GM18517 (cell line): ENCODE results near the gene ABLIM2.

Source experiments
- ATAC-seq: cut with Tn5 transposase; IDR thresholded peaks from one replicate; pipeline ENCODE4 v1.9.1; 2021; ENCODE audit warnings: mild to moderate bottlenecking, moderate library complexity; ENCODE audit not compliant: unreplicated experiment

Gene ABLIM2

GRCh38 chr4:8160572-8160971, 2.0 kb upstream of the ABLIM2 start:
- ATAC-seq, result no peak

- no peak for ATAC-seq
Measured at GRCh38 chr4:8160233-8160560, 1.6 kb upstream of the ABLIM2 start.

DNA sequence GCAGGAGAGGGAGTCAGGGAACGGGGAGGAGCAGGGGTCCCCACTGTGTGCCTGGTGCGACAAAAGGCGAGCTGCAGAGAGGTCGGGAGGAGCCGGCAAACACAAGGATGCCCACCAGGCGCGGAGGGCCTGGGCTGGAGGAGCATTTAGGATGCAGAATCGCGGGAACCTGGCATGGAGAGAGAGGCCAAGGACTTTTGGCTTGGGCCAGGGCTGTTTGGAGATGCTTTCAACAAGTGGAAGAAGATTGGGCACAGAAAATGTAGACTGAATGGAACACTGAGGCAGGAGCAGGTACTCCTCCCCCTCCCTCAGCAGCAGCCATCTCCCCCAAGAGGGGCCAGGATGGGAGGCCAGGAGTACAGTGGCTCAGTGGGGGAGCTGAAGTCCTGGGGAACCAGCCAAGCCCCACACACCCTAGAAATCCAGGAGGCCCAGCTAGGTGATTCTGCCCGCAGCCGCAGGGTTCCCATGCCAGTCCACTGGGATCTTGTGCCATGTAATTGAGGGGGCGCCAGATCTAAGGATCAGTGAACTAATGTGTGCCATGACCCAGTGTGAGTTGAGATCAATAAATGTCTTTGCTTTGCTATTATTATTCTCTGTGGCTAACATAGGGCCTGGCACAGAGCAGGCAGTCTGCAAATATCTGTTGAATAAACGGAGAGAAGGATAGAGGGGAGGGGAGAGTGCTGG, 1.1 kb upstream of the ABLIM2 start:
- ATAC-seq, result no peak

DNA sequence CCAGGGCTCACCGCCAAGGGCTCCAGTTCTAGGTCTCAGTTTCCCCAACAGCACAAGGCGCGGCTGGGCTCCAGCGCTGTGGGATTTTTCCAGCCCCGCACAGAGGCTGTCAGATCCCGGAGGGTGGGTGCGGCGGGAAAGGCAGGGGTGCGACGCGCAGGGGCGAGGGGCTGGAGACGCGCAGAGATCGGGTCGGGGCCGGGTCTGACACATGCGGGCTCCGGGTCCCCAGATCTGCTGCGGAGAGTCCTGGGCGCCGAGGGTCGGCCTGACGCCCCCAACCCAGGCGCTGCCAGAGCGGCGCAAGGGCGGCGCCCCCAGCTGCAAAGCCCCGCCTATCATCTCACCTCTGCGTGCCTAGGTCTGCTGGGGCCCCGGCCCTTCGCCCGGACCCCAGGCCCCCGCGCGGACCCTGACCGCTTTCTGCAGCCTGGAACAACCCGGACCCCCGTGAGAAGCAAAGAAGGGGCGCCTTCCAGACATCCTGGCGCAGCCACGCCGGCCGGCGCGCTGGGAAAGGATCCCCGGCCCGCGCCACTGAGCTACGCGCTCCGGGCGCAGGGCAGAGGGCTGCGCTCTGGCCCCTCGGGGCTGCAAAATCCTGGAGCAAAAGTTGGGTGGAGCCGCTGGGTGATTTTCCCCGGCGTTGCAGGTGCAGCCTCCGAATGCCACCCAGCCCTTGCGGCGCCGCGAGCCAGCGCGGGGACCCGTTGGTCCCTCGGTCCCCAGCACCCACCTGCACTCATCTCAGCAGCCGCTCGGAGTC, 486 bp downstream of the ABLIM2 start:
- ATAC-seq, result no peak

DNA sequence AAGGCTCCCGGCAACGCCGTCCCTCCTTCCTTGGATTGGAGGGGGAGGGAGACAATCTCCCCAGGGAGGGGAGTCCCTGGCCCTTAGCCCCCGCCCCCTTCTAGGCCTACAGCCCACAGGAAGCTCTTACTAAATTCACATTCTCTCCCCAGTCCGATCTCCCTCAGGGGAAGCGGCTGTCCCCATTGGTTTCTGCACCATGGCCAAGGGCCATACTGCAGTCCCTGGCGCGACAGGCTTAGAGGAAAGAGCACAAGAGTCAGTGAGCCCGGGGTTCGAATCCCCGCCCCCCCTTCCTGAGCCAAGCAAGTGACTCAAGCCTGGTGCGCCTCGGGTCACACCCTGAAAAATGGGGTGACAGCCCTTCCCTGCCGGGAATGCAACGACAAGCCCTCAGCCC, 1.1 kb downstream of the ABLIM2 start:
- no peak for ATAC-seq

DNA sequence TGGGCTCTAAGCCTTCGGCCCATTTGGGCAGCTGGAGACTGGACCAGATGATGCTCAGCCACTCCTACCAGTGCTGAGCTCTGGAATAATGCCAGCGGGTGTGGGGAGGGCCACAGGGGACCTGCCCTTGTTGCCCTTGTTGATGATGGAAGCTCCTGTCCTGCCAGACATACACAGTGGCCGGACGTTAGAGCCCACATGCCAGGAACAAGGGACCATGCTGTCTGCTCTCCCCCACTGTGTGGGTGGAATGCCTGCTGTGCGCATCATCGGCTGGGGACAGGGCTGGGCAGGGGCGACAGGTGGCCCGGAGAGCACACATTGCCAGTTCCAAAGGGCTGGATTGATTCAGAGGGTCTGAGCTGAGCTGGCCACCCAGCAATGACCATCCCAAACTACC, 2.0 kb downstream of the ABLIM2 start:
- ATAC-seq, result no peak

GRCh38 chr4:8155660-8156421, 2.8 kb downstream of the ABLIM2 start:
- no peak for ATAC-seq

DNA sequence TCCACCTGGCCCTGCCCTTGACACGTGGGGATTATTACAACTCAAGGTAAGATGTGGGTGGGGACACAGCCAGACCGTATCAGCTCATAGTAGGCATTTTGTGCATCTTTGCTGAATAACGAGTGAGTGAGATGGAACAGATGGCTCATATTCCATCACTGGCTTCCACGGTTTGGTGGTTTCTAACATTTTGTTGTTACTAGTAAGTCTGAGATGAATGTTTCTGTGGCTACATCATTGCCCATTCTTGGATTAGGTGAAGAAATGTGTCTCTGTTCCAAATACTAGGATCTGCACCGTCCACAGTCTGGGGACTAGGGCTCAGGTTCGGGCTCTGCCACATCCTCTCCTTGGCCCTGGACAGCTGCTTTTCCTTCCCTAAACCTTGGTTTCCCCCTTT, 3.6 kb downstream of the ABLIM2 start:
- ATAC-seq, result no peak

DNA sequence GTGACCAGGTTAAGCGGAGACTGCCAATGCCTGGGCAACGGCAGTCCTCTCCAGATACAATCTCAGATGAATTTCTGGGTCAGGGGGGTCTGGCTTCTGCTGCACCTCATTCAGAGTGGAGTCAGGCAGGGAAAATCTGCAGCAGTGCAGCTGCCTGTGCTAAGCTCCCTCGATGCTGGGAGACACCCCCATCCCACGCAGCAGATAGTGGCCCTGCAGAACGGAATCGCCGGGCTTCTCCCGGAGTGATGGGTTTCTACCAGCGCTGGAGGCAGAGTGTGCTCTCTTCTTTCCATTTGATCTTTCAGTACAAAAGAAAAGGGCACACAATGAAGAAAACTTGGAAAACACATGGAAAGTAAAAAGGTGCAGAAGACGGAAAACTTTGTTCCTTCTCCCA, 5.2 kb downstream of the ABLIM2 start:
- ATAC-seq, result no peak

DNA sequence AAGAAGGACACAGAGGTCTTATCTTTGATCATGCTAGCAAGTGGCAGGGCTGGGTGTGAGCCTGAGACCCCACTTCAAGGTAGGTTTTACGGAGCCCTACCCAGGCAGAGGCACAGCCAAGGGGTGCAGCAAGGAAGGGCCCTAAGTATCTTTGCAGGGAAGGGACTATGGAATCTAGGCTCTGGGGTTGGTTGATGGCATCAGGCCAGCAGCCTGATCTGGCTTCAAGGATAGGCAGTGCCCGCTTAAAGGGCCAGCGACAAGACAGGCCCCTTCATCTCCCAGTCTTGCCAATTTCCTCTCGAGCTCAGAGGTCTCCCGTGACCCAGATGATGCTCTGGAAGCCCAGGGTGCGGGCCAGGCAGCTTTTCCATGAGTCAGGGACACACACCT, 5.8 kb downstream of the ABLIM2 start:
- no peak for ATAC-seq

- no peak for ATAC-seq
Measured at GRCh38 chr4:8152090-8152864, 6.3 kb downstream of the ABLIM2 start.

GRCh38 chr4:8151165-8151650, 7.4 kb downstream of the ABLIM2 start:
- ATAC-seq, result no peak

DNA sequence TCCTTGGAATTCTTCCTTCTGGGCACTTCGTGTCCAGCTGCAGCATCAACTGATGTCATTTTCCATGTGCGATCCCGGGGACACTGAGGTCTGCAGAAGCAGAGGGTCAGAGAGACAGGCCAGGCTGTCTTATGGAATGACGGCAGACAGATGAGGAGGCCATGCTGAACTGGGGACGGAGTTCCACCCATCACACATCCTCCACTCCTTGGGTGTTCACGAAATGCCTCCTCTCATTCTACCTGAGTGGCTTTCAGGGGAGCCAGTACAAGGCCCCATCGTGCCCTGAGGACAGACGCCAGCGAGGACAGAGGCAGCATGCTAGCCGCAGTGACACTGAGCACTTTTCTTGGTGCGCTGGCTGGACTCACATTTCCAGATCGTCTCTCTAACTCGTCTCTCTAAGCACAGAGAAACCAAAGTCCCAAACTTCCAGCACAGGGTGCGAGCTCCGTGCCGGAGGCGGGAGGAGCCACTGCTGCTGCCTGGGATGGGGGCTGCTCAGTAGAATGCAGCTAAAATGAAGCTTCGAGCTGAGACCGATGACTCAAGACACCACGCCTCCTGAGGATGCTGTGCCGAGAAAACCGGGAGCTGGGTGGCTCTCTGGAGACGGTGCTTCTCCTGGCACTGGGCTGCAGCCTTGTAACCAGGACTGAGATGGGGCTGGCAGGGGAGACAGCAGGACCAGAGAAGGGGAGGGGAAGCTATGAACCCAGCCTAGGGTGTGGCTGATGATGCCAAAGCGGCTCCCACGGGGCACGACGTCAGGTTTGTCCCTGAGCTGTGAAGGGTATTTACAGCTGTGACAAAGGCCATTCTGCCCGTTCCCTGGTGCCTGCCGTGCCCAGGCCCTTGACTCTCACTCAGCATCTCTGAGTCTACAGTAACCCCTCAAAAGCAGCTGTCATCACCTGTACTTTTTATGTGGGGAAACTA, 8.2 kb downstream of the ABLIM2 start:
- no peak for ATAC-seq

DNA sequence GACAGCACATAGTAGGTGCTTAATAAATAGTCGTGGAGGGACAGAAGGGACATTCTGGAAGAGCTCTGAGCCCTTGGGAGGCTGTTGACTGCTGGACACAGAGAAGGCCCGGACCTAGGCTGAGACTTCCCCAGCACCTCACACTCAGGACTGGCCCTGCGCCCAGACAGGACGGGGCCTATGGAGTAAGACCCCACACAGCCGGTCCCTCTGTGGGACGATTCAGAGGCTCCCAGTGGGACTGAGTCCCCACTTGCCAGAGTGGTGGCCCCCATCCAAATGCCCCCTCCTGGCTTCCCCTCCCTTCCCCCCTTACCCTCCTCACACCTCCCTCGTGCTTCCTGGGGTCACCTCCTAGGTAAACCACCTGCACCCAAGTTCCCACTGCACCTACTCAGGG, 8.9 kb downstream of the ABLIM2 start:
- ATAC-seq, result no peak

GRCh38 chr4:8148785-8149435, 9.7 kb downstream of the ABLIM2 start:
- ATAC-seq, result no peak

- no peak for ATAC-seq
Measured at GRCh38 chr4:8148159-8148558, 10.5 kb downstream of the ABLIM2 start.

GRCh38 chr4:8147231-8147970, 11.2 kb downstream of the ABLIM2 start:
- ATAC-seq, result no peak

DNA sequence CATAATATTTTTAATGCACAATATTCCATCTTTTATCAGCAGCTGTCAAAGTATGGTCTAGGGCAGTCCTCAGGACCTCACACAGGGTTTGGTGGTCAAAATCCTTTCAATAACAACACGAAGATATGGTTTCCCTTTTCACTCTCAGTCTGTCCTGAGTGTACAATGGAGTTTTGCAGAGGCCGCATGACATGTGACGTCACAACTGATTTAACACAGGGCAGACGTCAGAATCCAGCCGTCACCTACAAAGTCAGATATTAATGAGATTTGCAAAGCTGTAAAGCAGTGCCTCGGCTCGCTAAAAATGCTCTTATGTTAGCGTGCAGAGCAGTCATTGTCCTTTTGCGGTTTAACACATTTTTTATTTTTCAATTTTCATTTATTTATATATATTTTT, 12.5 kb downstream of the ABLIM2 start:
- ATAC-seq, result no peak

GRCh38 chr4:8144359-8144758, 14.3 kb downstream of the ABLIM2 start:
- ATAC-seq, result no peak
